ENCODE measurements around the gene MAP3K5. TPM values are rescaled to one million over a fixed set of nuclear protein-coding genes. Genes with fewer than 3 reads are reported as not detected.

The MAP3K5 gene
- total and polyA plus RNA-seq, 2 of the 8 experiments (the other 6 are each of a cell fraction or from before 2014, with no cell fraction given), result 0.63 to 2.6 TPM

GRCh38 chr6:136803608-136804007, 11.3 kb upstream of the MAP3K5 start:
- H3K23me2 ChIP-seq (ENCODE audit: low read depth, low read length), result no peaks in the 10 kb centered on the region
- no peaks in the 10 kb centered on the region for H4K20me1 ChIP-seq (replicated peaks in 1 of 2; ENCODE audit: control insufficient read depth in 1 of 2, insufficient read depth in 2 of 2, low read length in 2 of 2)
- no peaks in the 10 kb centered on the region for H3K4me1 ChIP-seq (replicated peaks in 1 of 4; ENCODE audit: control insufficient read depth in 3 of 4, insufficient read depth in 4 of 4, low read length in 3 of 4)
- no peak overlapping the region for H3K56ac ChIP-seq (replicated peaks; ENCODE audit: insufficient read length, low read depth, low read length)
- H3K79me1 ChIP-seq (ENCODE audit: low read depth, low read length), result no peaks in the 10 kb centered on the region
- no peaks in the 10 kb centered on the region for H3K79me2 ChIP-seq (ENCODE audit: control insufficient read depth in 1 of 2, insufficient read depth in 2 of 2, low read length in 2 of 2)
- no peak overlapping the region for H2BK15ac ChIP-seq (ENCODE audit: low read length)
- H4K8ac ChIP-seq (ENCODE audit: extremely low read depth, insufficient read depth, low read length), result no peak overlapping the region
- no peak overlapping the region for H2BK120ac ChIP-seq (replicated peaks; ENCODE audit: low read depth, low read length)
- H3K36me3 ChIP-seq (ENCODE audit: control insufficient read depth in 2 of 4, insufficient read depth in 4 of 4, low read length in 3 of 4), result no peaks in the 10 kb centered on the region; a peak in 1 of 8 replicates
- H3K4me3 ChIP-seq (ENCODE audit: extremely low read depth in 1 of 4, insufficient read depth in 2 of 4, low read depth in 3 of 4, low read length in 4 of 4), result no peak overlapping the region
- no peak for FAIRE-seq
- no peak overlapping the region for H2BK5ac ChIP-seq (ENCODE audit: low read depth, low read length)
- no peak overlapping the region for H4K91ac ChIP-seq (replicated peaks; ENCODE audit: insufficient read length, low read length)
- DNase-seq (ENCODE audit: low read depth in 1 of 2, low spot score in 2 of 2), result no peak
- ChIA-PET CTCF (ENCODE audit: partially characterized antibody) (interaction anchor here (1.5 to 1.6 kb wide), 2 partner anchors 11 to 159 kb away, joined by 3 to 4 read pairs; partner anchors contain the start of gene MAP3K5), POLR2A (ENCODE audit: partially characterized antibody) (no interaction called here)
- H3K14ac ChIP-seq (ENCODE audit: insufficient read length), result no peak overlapping the region
- TF ChIP-seq BRCA1 (IDR thresholded peaks at IDR 0.05; ENCODE audit: low read depth, low read length) (no peak), RAD21 (IDR thresholded peaks at IDR 0.05 in 1 of 2, conservative IDR thresholded peaks at IDR 0.05 in 1 of 2; ENCODE audit: low read depth in 2 of 2, low read length in 2 of 2) (no peak)
- H4K5ac ChIP-seq (ENCODE audit: insufficient read length, low read depth, low read length), result no peak overlapping the region
- no peak overlapping the region for H3K18ac ChIP-seq (ENCODE audit: extremely low read depth, low read length)
- no peak overlapping the region for H2AK5ac ChIP-seq (ENCODE audit: low read depth, low read length)
- H3K9me3 ChIP-seq (ENCODE audit: insufficient read depth in 2 of 2, low read depth in 1 of 2, low read length in 1 of 2), result no peaks in the 10 kb centered on the region
- no peak overlapping the region for H2BK12ac ChIP-seq (ENCODE audit: low read depth, low read length)
- H3K27ac ChIP-seq (ENCODE audit: low read depth, low read length), result no peak overlapping the region
- H3K23ac ChIP-seq (ENCODE audit: insufficient read length), result no peak overlapping the region
- no peak overlapping the region for H3K4me2 ChIP-seq (ENCODE audit: insufficient read depth in 1 of 2, low read depth in 2 of 2, low read length in 2 of 2)
- no peak overlapping the region for H2AFZ ChIP-seq (ENCODE audit: low read length)
- WGBS, 2 experiments (ENCODE audit: extremely low coverage in 1 of 2, insufficient coverage in 1 of 2, insufficient read length in 1 of 2, insufficient replicate concordance in 2 of 2, low coverage in 1 of 2, low lambda C conversion rate in 2 of 2, missing lambda C conversion rate in 1 of 2), result 96% methylated on average over 1 of the region's 1 CpG; no CpG with 5 or more reads in 1 of the 2 experiments
- no peak overlapping the region for H2BK20ac ChIP-seq (ENCODE audit: low read length)
- H3K9ac ChIP-seq (replicated peaks in 1 of 4; ENCODE audit: extremely low read depth in 1 of 4, low read depth in 3 of 4, low read length in 3 of 4), result no peak overlapping the region
- no peak overlapping the region for H3K4ac ChIP-seq (replicated peaks; ENCODE audit: insufficient read length, low read depth, low read length)
- no peaks in the 10 kb centered on the region for H3K27me3 ChIP-seq (replicated peaks in 1 of 4; ENCODE audit: control insufficient read depth in 3 of 4, extremely low read depth in 1 of 4, insufficient read depth in 3 of 4, low read length in 3 of 4)

Data from H1 (cell line).